ENCODE results near the gene COX10.

DNA sequence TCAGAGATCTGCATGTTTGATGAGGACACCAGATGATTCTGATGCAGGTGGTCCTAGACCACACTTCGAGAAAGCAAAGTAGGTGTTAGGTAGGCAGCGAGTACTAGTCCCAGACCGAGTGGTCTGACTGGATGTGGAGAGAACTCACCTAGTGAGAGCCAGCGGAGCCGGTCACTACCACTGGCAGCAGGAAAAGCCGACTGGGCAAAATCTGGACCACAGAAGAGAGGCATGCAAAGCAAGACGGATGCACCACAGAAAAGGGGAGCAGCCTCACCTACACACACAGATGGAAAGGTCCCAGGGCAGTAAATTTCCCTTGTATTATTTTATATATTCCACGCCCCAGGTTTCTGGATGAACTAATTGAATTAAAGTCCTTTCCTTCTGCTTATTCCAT is 13.5 kb downstream of the COX10 start:
- TF ChIP-seq POLR2A (IDR thresholded peaks at IDR 0.05): no peak
- TF ChIP-seq CTCF (IDR thresholded peaks at IDR 0.05): no peak
